IPS-20b (cell line): ENCODE measurements around the gene TBX10.
"Not testable (repeated sequence)": the region's sequence is repeated elsewhere in the genome, so short reads cannot be mapped to it uniquely, and the experiment has no call there.

Experiments used
- H3K27ac ChIP-seq: one replicate; pipeline ENCODE4 v1.5.1; 2013; ENCODE audit warnings: low read length
- H3K27me3 ChIP-seq: 2 replicates; pipeline ENCODE4 v1.6.1; 2013; ENCODE audit warnings: mild to moderate bottlenecking, low read length, inconsistent platforms; ENCODE audit not compliant: insufficient read depth
- H3K36me3 ChIP-seq: 2 replicates; pipeline ENCODE4 v1.6.1; 2013; ENCODE audit warnings: low read depth, mild to moderate bottlenecking, inconsistent platforms, low read length, moderate library complexity; ENCODE audit not compliant: insufficient read depth
- H3K4me1 ChIP-seq: 2 replicates; pipeline ENCODE4 v1.6.1; 2013; ENCODE audit warnings: mild to moderate bottlenecking, control low read depth, inconsistent platforms, low read length, moderate library complexity; ENCODE audit not compliant: insufficient read depth
- H3K4me3 ChIP-seq: 2 replicates; pipeline ENCODE4 v1.5.1; 2013; ENCODE audit warnings: mild to moderate bottlenecking, low read length, inconsistent platforms
- H3K9ac ChIP-seq: 2 replicates; pipeline ENCODE4 v1.6.1; 2013; ENCODE audit warnings: low read depth, mild to moderate bottlenecking, inconsistent platforms, low read length, moderate library complexity
- H3K9me3 ChIP-seq: 2 replicates; pipeline ENCODE4 v1.6.1; 2013; ENCODE audit warnings: mild to moderate bottlenecking, low read depth, low read length, inconsistent platforms; ENCODE audit not compliant: insufficient read depth

TBX10 gene

GRCh38 chr11:67662142-67662834 lies 22.7 kb upstream of the TBX10 start:
- H3K27me3 ChIP-seq = no peaks in the 10 kb centered on the region
- no peak overlapping the region for H3K27ac ChIP-seq
- no peaks in the 10 kb centered on the region for H3K4me1 ChIP-seq
- H3K36me3 ChIP-seq = no peaks in the 10 kb centered on the region
- H3K9ac ChIP-seq = no peak overlapping the region
- H3K4me3 ChIP-seq = no peak overlapping the region
- H3K9me3 ChIP-seq = 0 out of 2 replicates have a peak, but pooled peaks cover 3% of the 10 kb centered on the region

DNA sequence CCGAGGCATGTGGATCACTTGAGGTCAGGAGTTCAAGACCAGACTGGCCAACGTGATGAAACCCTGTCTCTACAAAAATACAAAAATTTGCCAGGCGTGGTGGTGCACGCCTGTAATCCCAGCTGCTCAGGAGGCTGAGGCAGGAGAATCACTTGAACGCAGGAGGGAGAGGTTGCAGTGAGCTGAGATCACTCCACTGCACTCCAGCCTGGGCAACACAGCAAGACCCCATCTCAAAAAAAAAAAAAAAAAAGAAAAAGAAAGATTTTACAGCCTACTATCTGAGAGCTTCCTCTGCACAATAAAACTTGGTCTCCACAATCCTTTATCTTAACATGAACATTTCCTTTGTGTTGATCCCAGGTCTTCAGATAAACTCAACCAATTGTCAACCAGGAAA lies 21.2 kb upstream of the TBX10 start:
- H3K9ac ChIP-seq, H3K4me1 ChIP-seq, H3K4me3 ChIP-seq, H3K27me3 ChIP-seq, H3K27ac ChIP-seq, H3K36me3 ChIP-seq: not testable (repeated sequence)
- H3K9me3 ChIP-seq = peaks cover 18% of the 10 kb centered on the region

DNA sequence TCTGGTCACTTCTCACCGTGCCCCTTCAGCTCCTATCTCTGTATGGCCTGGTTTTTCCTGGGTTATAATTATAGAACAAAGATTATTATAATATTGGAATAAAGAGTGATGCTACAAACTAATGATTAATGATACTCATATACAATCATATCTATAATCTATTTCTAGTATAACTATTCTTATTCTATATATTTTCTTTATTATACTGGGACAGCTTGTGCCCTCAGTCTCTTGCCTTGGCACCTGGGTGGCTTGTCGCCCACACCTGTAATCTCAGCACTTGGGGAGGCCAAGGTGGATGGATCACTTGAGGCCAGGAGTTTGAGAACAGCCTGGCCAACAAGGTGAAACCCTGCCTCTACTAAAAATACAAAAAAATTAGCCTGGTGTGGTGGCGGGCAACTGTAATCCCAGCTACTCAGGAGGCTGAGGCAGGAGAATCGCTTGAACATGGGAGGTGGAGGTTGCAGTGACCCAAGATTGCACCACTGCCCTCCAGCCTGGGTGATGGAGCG lies 20.1 kb upstream of the TBX10 start:
- H3K36me3 ChIP-seq, H3K4me3 ChIP-seq, H3K27me3 ChIP-seq, H3K4me1 ChIP-seq, H3K27ac ChIP-seq, H3K9ac ChIP-seq: not testable (repeated sequence)
- H3K9me3 ChIP-seq = peaks cover 24% of the 10 kb centered on the region

DNA sequence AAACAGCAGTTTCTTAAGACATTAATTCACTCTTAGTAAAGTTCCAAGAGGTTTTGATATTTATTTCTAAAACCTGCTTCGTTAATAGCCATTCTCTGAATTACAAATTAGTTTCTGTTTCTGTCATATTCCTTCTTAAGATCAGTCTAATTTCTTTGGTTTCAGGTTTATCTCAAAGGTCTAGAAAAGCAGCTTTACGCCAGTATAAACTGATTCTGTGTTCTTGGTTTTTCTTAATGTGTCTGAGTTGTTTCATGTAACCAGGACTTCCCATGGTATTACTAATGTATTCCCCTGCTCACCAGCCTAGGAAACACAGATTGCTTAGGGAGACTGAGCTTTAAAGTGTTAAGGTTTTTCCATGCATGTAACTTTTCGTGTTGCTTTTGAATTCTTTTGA lies 17.7 kb upstream of the TBX10 start:
- Histone ChIP-seq H3K9me3 (peaks cover 24% of the 10 kb centered on the region), H3K27ac (no peak overlapping the region), H3K36me3 (no peaks in the 10 kb centered on the region), H3K4me3 (no peak overlapping the region), H3K9ac (no peak overlapping the region), H3K27me3 (no peaks in the 10 kb centered on the region), H3K4me1 (no peaks in the 10 kb centered on the region)

DNA sequence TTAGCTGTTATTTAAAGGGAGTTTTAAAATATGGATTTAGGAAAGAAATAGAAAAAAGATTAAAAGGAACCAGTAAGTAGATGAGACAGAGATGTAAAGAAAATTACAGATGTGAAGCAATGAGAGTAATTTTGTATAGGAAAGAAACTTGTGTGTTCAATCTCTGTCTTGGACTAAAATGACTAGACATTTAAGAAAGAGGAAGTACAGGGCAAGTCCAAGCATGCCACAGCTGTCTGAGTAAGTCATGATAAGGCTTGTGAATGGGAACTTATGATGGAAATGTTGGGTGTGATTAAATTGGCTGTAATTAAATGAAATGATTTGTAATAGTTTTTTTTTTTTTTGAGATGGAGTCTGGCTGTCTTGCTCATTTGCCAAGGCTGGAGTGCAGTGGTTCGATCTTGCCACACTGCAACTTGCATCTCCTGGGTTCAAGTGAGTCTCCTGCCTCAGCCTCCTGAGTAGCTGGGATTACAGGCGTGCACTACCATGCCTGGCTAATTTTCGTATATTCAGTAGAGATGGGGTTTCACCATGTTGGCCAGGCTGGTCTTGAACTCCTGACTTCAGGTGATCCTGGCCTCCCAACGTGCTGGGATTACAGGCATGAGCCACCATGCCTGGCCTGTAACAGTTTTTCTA lies 16.8 kb upstream of the TBX10 start:
- Histone ChIP-seq H3K4me1 (no peaks in the 10 kb centered on the region), H3K9ac (no peak overlapping the region), H3K36me3 (no peaks in the 10 kb centered on the region), H3K4me3 (no peak overlapping the region), H3K27ac (no peak overlapping the region), H3K27me3 (no peaks in the 10 kb centered on the region), H3K9me3 (peaks cover 24% of the 10 kb centered on the region)

- Histone ChIP-seq H3K27me3 (no peaks in the 10 kb centered on the region), H3K9me3 (peaks cover 24% of the 10 kb centered on the region), H3K36me3 (no peaks in the 10 kb centered on the region), H3K4me3 (no peak overlapping the region), H3K27ac (no peak overlapping the region), H3K9ac (no peak overlapping the region), H3K4me1 (no peaks in the 10 kb centered on the region)
These were observed 14.7 kb upstream of the TBX10 start for GRCh38 chr11:67654225-67654624.

- no peak overlapping the region for H3K27ac ChIP-seq
- no peaks in the 10 kb centered on the region for H3K27me3 ChIP-seq
These were observed 13.6 kb upstream of the TBX10 start for GRCh38 chr11:67652965-67653845.

GRCh38 chr11:67651976-67652781 lies 12.6 kb upstream of the TBX10 start:
- Histone ChIP-seq H3K27ac (no peak overlapping the region), H3K27me3 (no peaks in the 10 kb centered on the region), H3K9me3 (peaks cover 20% of the 10 kb centered on the region), H3K9ac (no peak overlapping the region), H3K4me1 (no peaks in the 10 kb centered on the region), H3K4me3 (no peak overlapping the region), H3K36me3 (no peaks in the 10 kb centered on the region)

More at GRCh38 chr11:67652965-67653845, 13.6 kb upstream of the TBX10 start:
- Histone ChIP-seq H3K36me3 (no peaks in the 10 kb centered on the region), H3K9ac (no peak overlapping the region), H3K4me3 (no peak overlapping the region), H3K9me3 (peaks cover 24% of the 10 kb centered on the region), H3K4me1 (no peaks in the 10 kb centered on the region)

- no peaks in the 10 kb centered on the region for H3K36me3 ChIP-seq
- H3K27me3 ChIP-seq = no peaks in the 10 kb centered on the region
- H3K4me1 ChIP-seq = no peaks in the 10 kb centered on the region
- no peak overlapping the region for H3K27ac ChIP-seq
- H3K9me3 ChIP-seq = no peaks in the 10 kb centered on the region
- H3K4me3 ChIP-seq = no peak overlapping the region
- H3K9ac ChIP-seq = no peak overlapping the region
These were observed 10.3 kb upstream of the TBX10 start for GRCh38 chr11:67649634-67650510.

GRCh38 chr11:67648796-67649613 lies 9.4 kb upstream of the TBX10 start:
- H3K9ac ChIP-seq = no peak overlapping the region
- no peaks in the 10 kb centered on the region for H3K4me1 ChIP-seq
- H3K36me3 ChIP-seq = no peaks in the 10 kb centered on the region
- H3K27ac ChIP-seq = no peak overlapping the region
- no peaks in the 10 kb centered on the region for H3K27me3 ChIP-seq
- no peaks in the 10 kb centered on the region for H3K9me3 ChIP-seq
- H3K4me3 ChIP-seq = no peak overlapping the region
